Measurements from ENCODE around the gene VDR.

- TF ChIP-seq EZH2 (IDR thresholded peaks at IDR 0.05; ENCODE audit: insufficient read depth, poor library complexity, severe bottlenecking) = no peak
- no peak for TF ChIP-seq EZH2phosphoT487 (IDR thresholded peaks at IDR 0.05; ENCODE audit: insufficient read depth, low read depth)
Measured at GRCh38 chr12:47901718-47902093, 3.1 kb downstream of the VDR start.

All from GM23248 (cell line).